ENCODE measurements around the gene EMSY.

EMSY gene

DNA sequence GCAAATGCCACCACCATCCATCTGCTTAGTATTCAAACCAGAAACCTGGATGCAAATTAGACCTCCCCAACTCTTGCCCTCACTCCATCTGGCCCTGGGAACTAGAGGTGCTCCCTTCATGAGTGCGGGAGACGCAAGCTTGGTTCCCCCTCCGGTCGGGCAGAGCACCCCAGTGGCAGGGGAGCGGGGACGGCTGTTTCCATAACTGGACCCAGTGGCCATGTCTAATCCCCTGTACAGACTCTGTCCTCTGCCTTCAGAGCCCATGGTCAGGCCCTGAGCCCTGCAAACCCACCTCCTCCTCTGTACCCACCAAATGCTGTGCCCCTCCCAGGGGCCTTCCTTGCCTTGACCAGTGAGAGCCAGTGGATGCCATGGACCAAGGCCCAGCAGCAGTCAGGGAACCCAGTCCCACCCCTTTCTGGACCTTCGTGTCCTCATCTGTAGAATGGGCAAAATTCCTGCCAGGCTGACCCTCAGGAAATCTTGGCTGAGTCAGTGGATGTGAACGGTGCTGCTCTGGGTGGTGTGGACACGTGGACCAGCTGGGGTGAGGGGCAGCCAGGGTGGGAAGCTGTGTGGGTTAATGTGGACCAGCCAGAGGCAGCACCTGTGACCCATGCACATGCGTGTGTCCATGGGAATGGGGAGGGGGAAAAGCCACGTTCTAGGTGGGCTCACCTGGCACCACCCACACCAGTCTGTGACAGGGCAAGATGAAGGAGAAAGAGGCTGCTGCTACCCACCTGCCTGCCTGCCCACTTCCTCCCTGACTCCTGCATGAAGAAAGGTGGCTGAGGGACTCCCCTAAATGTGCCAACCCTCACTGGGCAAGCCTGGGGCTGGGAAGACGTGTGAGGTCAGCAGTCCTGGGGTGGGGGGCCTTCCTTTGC, 153.0 kb downstream of the EMSY start:
- DNase-seq: no peak

- no peak for DNase-seq
These were observed 153.6 kb downstream of the EMSY start for GRCh38 chr11:76598426-76598839.

DNA sequence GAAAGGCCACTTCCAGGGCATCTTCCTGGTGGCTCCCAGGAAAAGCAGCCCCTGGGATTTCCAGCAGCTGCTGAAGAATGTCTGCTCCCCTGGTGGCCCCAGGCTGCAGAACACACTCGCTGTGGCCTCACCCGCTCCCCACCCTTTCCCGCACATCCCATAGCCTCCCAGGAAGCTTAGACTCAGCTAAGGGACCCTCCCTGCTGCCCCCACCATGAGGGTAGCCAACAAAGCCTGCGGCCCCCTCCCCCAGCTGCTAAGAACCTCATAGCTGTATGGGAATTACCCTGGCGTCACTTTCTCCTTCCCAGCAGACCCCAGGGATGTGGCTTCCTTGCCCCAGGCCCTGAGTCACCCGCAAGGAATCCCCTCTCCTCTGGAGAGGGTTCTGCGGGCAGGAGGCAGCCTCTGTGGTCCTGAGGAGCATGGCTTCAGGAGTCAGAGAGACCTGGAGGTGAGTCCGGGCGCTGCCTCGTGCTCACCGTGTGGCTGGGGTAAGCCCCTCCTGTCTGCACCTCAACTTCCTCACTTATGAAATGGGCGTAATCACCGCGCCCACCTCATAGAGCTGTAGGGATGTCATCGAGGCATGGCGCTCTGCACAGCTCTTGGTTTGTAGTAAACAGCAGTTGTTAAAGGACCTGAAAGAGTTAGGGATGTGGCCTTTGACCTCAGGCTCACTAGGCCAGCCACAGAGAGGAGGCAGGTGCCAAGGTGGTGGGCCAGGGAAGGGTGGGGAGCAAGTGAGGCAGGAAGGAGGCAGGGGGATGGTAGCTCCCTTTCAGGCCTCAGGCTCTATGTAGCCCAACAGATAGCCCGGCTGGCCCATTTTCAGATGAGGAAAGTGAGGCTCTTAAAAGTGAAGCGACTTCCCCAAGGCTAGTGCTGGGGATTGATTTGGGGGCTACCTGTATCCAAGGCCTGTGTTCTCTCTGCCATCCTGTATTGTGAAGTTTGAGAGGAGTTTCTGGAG, 154.5 kb downstream of the EMSY start:
- DNase-seq: no peak

GRCh38 chr11:76600124-76600655, 155.4 kb downstream of the EMSY start:
- no peak for DNase-seq

GRCh38 chr11:76601272-76601671, 156.5 kb downstream of the EMSY start:
- DNase-seq: no peak

GRCh38 chr11:76601724-76602123, 156.9 kb downstream of the EMSY start:
- no peak for DNase-seq

GRCh38 chr11:76602431-76602861, 157.6 kb downstream of the EMSY start:
- DNase-seq: no peak
